NCI-H1417 treated with DMSO at 0.1 percent for 48 hours (cell line): ENCODE results near the gene HLA-DOB.

Experiments used
- DNase-seq: peaks from one replicate; lab custom pipeline; 2025; lab: John Stamatoyannopoulos, UW

HLA-DOB gene

DNA sequence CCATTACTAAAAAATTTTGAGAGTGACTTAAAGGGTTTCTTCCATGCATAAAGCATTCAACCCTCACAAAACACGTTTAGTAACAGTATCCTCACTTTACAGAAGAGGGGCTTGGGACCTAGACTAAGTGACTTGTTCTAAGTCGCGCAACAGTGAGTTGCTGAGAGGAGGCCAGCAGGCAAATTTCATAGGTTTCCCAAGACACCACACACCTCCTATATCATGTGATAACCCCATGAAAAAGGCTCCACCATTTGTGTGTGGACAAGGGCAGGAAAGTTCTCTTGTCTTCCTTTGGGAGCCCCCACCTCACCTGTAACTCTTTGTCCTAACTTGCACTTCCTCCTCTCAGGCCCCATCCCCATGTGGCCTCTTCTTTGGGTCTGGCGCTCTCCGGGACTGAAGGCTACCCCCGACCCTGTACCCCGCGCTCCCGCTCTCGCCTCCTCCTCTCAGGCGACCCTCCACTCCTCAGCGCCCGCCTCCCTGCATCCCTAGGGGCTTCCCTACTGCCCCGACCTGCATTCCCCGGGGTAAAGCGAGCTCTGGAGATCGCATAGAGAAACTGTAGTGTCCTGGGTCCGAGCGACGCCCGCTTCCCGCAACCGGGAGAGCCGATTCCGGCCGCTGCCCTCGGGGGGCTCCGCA is 26.7 kb upstream of the HLA-DOB start:
- no peak for DNase-seq

DNA sequence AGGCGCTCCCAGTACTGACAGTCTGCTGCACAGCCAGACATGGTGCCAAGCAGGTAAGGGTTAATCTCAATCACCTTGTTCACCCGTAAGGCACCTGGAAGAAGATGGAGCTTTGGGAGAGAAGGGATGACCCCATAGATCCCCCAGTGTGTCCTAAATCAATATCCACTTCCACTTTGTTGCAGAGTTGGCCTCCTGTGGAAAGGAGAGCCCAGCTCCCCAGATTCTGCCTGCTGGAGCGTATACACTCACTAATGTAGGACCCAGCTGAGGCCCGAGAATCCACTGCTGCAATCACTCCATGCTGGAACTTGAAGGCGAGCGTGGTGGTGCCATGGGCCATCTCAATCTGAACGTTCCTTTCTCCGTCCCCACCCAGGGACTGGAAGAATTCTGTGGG is 25.9 kb upstream of the HLA-DOB start:
- DNase-seq = no peak

DNA sequence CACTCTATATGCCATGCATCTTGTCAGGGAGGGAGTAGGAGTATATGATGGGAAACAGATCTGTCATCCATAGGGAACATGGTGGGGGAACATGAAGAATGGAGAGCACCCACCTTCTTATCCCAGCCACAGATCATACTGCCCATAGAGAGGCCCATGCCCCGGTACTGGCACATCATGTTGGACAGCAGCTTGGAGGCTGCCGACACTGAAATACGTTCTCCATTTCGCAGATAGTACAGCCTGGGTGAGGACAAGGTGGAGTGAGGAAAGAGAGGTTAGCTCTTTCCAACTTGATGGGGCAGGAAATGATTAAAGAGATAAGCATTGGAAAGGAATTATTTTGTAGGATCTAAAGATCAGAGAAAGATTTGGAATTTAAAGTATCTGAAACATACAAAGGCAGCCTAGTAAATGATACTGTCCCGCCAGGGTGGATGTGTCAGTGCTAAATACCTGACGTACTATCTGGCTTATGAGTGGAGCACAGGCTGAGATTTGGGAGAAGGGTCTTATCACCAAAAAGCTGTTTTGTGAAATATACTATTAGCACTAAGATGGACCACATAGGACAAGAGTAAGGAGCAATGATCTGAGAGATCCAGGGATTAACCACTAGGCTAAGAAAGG is 25.3 kb upstream of the HLA-DOB start:
- DNase-seq = no peak

DNA sequence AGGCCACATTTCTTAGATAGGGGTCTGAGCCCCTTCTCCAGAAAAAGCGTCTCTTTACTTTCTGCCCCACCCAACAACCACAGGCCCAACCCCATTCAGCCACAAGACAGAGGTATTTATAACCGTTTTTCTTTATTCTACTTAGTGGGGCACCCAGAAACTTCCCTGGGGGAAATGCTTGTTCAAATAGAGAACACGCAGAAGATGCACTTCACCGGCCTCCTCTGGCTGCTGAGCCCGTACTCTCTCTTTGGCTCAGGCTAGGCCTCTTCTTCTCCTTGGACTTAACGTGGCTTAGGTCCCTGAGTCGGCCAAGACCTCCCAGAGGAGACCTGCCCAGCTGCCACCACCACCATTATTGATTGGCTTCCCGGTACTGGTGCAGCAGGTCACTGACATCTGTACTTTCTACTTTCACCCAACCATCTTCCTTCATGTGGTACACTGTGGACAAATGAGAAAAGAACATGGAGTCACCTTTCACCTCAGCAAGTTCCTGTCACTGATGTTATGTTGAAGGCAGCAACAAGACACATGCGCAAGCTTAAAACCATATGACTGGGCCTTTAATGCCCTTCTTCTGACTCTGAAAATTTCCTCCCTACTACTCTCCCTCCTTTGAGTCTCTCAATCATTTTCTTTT is 23.9 kb upstream of the HLA-DOB start:
- no peak for DNase-seq

DNA sequence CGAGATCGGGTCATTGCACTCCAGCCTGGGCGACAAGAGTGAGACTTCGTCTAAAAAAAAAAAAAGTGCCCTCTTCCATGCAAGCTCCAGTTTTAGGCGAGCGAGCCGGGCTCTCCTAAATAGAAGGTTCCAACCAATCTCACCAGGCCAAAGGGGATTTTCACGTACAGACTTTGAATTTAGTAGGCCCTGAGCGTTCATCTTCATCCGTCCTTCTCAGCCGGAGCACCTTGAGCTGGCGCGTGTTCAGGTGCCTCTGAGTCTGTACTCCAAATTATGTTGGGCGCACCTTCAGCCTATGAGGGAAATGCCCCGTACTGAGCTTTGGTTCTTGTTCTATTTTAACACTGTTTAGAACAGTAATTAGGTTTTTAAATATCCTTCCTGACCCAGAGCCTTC is 22.6 kb upstream of the HLA-DOB start:
- DNase-seq = no peak

DNA sequence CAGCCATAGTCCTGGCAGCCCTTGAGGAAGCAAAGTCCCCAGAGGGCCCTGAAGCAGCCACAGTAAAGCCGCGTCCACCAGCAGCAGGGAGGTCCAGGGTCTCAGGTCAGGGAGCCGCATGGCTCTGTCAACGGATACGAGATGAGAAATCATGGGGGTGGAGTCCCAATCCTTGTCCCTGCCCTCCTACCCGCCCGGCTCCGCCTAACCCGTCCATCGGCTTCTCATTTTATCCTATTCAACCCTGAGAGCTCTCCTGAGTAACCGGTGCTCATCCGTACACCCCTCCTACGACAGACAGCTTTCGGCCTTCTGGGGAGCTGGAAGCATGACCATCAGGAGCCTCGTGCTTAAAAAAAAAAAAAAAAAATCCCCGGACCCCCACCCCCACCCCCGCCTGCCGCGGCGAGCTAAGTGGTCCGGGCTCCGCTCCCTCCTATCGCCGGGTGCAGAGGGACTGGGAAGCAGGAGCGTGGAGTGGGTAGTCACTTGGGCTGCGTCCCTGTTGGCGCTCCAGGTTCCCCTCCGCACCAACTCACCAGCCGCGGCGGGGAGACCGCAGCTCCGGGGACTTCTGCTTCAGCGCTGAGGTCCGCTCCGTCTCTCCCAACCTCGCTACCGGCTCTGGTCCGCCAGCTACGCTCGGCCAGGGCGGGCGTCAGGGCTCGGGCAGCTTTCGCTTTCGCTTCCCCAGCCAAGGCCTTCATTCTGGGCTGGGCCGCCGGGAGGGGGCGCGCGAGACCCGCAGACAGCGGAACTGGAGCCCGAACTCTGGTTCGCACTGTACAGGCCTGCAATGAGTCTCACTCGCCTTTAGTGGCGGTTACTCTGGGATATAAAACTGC is 21.5 kb upstream of the HLA-DOB start, which contains the start of gene TAP2:
TAP2 (minus strand) TSS at position 626 of the 845 bp plus-strand sequence; CDS start at position 120, 506 bp downstream.
- DNase-seq = peak; percentile 59

DNA sequence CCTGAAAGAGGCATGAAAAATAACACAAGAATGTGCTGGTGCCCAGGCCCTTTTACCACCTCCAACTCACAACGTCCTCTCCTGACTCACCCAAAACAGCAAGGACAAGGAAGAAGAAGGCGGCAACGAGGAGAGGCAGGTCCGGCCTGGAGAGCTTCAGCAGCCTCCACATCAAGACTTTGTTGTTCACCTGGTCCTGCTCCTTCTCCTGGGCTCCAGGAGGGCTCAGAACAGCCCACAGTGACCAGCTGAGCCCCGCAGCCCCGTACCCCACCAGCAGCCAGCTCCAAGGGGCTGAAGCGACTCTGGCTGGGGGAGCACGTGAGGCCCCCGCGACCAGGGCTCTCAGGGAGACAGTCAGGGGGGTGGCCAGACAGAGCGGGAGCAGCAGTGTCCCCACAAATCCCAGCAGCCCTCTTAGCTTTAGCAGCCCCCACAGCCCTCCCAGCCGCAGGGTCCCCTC is 20.9 kb upstream of the HLA-DOB start:
- DNase-seq = no peak

DNA sequence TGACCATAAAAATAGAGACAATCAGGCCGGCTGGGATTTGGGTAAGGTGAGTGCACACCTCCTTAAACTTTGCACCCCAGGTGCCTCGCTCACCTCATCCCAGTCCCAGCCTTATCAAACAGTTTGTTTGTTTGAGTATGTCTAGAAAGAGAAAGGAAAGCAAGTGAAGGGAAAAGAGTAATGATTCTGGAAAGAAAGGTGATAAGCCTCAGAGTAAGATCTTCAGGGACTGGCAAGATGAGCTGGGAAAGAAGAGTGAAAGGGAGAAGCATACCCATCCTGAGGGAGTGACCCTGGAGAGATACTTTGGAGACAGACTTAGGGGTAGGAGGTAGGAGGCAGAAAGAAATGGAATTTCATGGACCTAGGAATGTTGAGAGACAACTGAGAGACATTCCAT is 20.1 kb upstream of the HLA-DOB start:
- no peak for DNase-seq

DNA sequence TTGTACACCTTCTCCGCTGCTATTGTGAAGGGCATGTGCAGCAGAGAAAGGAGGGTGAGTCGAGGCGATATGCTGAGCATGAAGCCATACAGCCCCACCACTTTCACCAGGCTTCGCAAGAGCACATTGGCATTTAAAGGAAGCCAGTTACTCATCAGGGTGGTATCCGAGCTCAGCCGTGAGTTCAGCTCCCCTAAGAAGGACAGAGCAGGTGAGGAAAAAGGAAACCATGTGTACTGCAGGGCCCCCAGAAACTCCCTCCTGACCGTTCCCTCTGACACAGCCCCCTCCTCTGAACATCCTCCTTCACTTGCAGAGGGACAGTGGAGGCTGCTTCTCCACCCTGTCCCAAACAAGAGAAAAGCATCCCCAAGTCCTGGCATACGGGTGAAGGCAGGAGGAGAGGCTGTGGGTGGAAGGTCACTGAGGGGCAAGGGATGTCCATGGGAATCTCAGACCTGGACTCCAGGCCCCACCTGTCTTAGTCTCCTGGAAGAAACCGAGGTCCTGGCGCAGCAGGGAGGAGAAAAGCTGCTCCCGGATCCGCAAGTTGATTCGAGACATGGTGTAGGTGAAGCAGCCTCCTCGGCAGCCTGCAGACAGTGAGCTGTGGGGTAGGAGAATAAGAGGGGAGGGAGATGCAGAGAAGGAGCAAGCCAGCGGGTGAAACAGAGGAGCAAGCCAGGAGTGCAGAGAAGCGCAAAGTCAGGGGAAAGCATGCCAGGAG is 18.5 kb upstream of the HLA-DOB start:
- DNase-seq = no peak

DNA sequence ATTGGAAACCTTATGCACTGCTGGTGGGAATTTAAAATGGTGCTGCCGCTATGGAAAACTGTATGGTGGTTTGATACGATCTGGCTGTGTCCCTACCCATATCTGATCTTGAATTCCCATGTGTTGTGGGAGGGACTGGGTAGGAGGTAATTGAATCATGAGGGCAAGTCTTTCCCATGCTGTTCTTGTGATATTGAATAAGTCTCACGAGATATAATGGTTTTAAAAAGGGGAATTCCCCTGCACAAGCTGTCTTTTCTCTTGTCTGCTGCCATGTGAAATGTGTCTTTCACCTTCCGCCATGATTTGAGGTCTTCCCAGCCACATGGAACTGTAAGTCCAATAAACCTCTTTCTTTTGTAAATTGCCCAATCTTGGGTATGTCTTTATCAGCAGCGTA is 16.9 kb upstream of the HLA-DOB start:
- DNase-seq = no peak

DNA sequence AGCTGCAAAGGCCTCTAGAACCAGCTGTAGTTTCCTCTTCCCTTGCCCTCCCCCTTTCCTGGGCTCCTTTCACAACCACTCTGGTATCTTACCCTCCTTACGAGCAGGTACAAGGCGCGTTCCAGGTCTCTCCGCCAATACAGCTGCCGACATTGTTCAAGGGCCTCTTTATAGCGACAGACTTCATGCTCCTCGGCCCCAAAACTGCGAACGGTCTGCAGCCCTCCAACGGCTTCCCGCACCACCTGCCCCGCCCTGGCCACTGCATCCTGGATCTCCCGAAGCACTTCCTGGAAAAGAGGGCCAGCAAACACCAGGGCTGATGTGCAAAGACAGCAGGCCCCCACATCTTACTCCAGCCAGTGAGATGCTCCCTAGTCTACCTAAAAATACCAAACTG is 15.7 kb upstream of the HLA-DOB start:
- no peak for DNase-seq

DNA sequence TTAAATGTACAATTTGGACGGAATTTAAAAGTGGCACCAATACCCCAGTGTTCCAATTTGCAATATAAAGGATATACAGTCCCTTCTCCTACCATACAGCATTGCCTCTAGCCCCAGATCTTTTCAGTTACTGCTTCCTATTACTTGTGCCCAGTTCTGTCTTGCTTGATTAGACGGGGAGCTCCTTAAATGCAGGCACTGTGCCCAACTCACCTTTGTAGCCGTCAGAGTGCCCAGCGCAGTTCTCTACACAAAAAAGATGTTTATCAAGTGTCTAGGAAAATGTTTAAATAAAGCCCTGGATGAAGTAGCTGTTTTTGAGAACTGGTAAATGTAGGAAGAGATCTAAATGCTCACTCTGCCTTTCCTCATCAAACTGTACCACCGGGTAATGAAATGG is 14.1 kb upstream of the HLA-DOB start:
- DNase-seq = no peak

DNA sequence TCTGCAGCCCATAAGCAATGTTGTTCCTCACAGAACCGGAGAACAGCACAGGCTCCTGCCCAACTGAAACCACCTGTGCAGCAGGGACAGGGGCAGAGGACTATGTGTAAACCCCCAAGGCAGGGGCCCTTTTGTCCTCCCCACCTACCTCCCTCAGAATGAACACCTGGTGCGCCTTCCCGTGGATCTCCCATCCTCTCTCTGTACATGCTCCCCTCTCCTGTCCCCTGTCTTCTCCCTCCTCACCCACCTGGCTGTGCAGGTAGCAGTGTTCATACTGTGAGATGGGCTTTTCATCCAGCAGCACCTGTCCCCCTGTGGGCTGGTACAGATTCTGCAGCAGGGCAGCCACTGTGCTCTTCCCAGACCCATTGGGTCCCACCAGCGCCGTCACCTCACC is 13.2 kb upstream of the HLA-DOB start:
- no peak for DNase-seq

DNA sequence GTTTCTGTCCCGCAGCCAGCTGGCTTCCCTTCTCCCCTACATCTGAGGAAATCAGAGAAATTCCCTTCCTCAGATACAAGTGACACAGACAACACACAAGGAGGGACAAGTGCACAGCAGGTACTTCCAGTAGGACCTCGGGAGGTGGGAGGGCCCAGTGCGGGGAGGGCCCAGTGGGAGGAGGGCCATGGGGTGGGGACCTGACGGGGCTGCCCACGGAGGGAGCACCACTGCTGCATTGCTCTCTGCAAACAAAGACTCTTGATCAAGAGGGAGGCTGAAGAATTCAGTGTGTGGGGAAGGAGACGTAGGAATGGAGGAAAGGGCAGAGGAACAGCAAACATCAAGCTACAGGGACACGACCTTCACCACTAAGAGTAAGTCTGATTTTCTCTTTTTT is 12.7 kb upstream of the HLA-DOB start:
- no peak for DNase-seq

DNA sequence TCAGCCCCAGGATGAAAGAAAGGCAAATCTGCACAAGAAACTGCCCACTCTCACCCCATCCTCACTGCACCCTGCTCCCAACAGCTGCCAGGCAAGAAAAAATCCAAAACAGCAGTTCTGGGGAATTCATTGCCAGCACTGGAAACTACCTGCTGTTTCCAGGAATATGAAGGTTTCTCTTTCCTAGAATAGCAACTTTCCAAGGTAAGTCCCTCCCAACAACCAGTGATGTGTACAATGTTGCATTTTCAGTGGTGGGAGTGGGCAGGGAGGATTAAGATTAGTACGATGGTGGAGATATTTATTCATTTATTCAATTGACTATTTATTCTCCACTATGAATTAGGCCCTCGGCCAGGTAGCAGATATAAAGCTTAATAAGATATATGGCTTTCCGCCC is 10.2 kb upstream of the HLA-DOB start:
- no peak for DNase-seq

DNA sequence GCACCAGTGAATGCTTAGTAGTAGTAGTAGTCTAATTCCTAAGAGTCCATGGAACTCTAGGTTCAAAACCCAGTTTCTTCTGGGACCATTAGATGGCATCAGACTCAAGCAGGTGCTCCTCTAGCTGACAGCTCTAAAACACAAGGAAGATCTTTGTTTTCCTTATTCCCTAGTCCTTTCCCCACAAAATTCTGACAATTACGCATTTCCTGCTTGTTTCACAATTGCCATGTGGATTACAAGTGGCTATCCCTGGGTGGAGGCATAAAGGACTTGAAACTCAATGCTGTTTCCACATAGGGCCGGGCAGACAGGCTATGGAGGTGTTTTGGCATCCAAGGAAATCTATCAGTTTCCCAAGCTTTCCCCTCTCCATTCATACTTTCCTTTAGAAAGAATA is 9.2 kb upstream of the HLA-DOB start:
- no peak for DNase-seq

DNA sequence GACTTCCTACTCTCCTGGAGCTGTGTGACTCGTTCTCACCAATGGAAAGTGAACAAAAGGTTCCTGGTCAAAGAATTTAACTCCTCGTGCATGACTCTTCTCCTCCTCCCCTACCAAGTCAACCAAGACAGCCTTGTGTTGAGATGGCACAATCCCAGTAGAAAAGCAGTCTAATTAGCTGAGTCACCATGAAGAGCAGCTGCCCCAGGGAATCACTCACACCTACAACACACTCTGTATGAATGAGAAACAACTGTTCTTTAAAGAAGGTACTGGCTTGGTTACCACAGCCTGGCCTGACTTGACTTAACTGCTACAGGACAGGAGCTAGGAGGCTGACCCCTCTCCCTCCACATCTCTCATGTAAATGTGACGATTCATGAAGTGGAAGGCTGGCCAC is 2.9 kb upstream of the HLA-DOB start:
- no peak for DNase-seq

DNA sequence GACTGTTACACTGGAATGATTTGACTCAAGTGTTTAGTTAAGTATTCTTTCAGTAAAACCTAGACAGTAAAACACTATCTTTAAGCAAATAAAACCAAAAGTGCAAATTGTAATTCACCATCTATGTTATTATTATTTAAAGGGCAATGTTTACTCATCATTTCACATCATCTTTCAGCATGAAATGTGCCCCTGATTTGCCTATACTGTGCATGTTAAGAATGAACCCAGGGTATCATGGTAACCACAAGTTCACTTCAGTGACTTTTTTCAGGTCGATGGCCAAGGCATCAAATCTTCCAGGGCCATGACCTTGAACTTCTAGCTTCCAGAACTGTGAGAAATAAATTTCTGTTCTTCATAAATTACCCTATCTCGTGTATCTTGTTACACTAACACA is 2.1 kb upstream of the HLA-DOB start:
- no peak for DNase-seq

DNA sequence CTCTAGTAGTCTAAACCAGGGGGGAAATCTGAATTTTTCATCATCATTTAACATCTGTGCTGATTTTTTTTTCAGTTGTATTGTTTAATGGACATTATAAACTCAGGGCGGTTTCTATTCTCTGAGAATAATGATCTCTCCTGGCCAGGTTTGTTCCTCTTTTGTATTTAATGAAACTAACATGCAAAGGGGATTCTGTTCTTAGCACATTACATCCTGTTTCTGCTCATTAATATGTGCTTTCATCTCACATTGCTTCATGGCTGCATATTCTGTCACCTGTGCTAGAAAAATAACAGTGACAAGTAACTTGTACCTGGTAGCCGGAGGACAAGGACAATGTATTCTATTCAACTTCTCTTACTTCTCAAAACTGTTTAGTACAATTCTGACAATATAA is 806 bp downstream of the HLA-DOB start:
- DNase-seq = no peak

DNA sequence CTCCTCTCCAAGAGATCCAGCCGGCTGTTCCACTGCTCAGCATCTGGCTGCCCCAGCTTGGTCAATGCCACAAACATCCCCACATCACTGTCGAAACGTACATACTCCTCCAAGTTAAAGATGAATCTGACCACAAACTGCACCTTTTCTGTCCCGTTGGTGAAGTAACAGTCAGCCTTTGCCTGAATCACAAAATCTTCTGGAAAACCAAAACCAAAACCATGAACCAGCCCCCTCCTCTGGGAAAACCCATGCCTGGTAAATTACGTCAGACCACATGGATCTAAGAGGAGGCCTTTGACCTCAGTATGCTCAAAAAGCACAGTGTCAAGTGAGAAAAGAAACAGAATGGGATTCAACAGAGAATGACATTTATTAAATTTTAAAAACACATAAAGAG is 1.7 kb downstream of the HLA-DOB start:
- DNase-seq = no peak

DNA sequence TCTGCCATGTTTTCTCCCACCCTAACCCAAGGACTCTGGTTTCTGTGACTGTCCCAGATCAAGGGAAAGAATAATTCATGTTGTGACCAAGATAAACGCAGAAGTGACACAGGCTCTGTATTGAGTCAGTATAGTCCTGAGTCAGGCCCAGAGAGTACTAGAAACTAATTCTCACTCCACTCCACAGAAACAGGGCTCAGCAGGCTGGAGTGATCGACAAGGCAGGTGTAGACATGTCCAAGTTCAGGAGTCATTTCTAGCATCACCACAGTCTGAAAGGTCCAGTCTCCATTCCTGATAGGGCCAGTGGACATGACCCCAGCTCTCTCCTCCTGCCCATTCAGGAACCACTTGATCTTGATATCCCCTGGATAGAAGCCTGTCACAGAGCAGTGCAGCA is 2.7 kb downstream of the HLA-DOB start:
- no peak for DNase-seq

DNA sequence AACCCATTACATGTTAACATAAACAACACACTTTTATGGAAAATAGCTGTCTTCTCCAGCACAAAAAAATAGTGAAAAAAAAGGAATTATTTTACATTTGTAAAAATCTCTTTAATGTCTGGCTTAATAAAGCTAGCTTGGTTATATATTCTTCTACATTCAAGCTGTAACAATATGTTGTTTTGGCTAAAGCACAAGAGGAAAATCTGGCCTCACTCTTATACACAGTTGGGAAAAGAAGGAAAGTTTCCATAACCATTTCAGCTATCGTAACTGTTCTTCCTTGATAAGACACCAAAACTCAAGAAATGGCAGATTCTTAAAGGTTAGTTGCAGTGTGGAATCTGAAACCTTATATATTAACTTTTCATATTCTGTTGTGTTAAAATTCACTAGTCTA is 7.6 kb downstream of the HLA-DOB start:
- DNase-seq = no peak
